Activated CD8-positive, alpha-beta T cell treated with anti-CD3 and anti-CD28 coated beads for 36 hours (primary cell): Measurements from ENCODE around the gene LGALS9C. TPM values are rescaled to one million over a fixed set of nuclear protein-coding genes. Genes with fewer than 3 reads are reported as not detected.
"Not testable (repeated sequence)": the region's sequence is repeated elsewhere in the genome, so short reads cannot be mapped to it uniquely, and the experiment has no call there.

ENCODE experiments used
- ATAC-seq: fragments of 200-7000 bp; cut with Tn5 transposase; one replicate; pipeline ENCODE4 v1.10.0; 2021; ENCODE audit warnings: mild to moderate bottlenecking, moderate library complexity
- CTCF ChIA-PET: fragments of 350-600 bp; sonication (Branson Sonifier 250); formaldehyde crosslinking; loops from one replicate; lab custom pipeline; 2021; ENCODE audit warnings: antibody characterized with exemption; lab: Charles Lee
- POLR2A ChIA-PET: fragments of 350-600 bp; sonication (Branson Sonifier 250); formaldehyde crosslinking; loops from one replicate; lab custom pipeline; 2021; ENCODE audit warnings: antibody characterized with exemption; lab: Charles Lee
- DNase-seq: peaks from one replicate; pipeline ENCODE4 v3.0.0-alpha.2; 2020
- H3K27ac Mint-ChIP-seq: one replicate; pipeline ENCODE4 v1.8.0; 2021; ENCODE audit warnings: mild to moderate bottlenecking, mixed read lengths
- H3K27me3 Mint-ChIP-seq: one replicate; pipeline ENCODE4 v1.8.0; 2021; ENCODE audit warnings: mixed read lengths
- H3K36me3 Mint-ChIP-seq: one replicate; pipeline ENCODE4 v1.8.0; 2021; ENCODE audit warnings: low read depth, mixed read lengths
- H3K4me1 Mint-ChIP-seq: one replicate; pipeline ENCODE4 v1.8.0; 2021; ENCODE audit warnings: low read depth, mixed read lengths
- H3K4me3 Mint-ChIP-seq: one replicate; pipeline ENCODE4 v1.8.0; 2021; ENCODE audit warnings: mild to moderate bottlenecking, moderate library complexity, mixed read lengths
- H3K9me3 Mint-ChIP-seq: one replicate; pipeline ENCODE4 v1.8.0; 2021; ENCODE audit warnings: mixed read lengths
- intact Hi-C: fragments of 100-400 bp; cut with micrococcal nuclease; formaldehyde crosslinking; loops from one replicate; pipeline ENCODE4 v1.10.0; 2022
- total RNA-seq, 2 experiments: library from RNA; stranded (reverse); gene quantifications; one replicate each; pipeline ENCODE4 v1.2.3, GENCODE V29; 2021

LGALS9C gene
- total RNA-seq, 2 experiments from 2014 or later: not detected

DNA sequence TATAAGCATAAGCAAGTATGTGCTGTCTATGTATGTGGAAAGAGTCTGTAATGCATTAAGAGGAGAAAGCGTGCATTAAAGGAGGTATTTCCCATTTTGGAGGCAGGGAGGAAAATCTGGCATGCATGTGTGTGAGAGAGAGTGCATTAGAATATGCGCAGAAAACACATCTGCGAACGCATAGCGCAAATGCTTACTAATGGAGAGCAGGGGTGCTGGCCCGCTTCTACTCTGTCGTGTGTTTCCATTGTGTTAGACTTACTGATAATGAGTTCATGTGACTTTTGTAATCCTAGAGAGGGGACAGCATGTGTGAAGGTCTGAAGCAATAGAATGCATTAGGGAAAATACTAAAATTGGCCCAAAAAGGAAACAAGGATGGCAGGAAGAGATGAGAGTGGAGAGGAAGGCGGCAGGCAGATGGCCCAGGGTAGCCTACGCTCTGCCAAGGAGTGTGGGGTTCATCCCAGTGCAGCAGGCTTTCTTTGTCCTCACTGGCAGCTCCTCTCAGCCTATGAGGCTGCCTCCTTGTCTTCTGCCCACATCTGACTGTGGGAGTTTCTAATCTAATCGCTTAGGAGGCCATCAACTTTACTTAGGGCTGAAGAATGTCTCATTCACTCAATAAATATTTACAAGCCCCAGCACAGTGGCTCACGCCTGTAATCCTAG is 12.6 kb upstream of the LGALS9C start:
- CTCF ChIA-PET, H3K4me1 Mint-ChIP-seq, POLR2A ChIA-PET, ATAC-seq, DNase-seq, H3K27me3 Mint-ChIP-seq, H3K4me3 Mint-ChIP-seq, H3K36me3 Mint-ChIP-seq, intact Hi-C loops, H3K27ac Mint-ChIP-seq, H3K9me3 Mint-ChIP-seq: not testable (repeated sequence)

DNA sequence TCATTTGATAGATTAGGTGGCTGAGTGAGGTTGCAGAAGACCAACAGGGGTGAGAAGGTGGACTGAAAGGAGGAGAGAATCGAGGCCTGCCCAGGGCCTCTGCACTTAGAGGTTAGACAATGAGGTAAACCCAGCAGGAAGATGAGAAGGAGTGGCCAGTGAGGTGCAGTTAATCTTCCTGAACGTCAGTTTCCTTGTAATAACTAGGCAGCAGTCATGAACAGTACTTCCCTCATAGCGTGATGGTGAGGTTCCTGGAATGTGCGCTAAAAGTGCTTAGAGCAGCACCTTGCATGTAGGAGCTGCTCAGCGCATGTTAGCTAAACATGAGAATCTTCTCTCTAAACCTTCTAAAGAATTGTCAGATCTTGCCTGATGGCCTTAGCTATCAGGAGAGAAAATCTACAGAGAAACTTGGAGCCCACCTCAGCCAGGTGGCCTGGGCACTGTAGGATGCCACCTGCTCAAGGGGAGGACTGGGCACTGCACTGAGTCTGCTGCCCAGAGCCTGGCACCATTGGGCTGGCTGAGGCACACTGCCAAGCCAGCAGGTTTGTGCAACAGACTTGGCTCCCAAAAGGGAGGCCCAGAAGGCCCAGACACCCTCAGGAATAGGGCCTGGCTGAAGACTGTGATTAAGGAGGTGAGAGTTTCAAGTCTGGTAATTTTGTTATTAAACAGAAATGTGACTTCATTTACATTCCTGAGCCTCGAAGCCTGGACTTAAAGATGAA is 10.2 kb upstream of the LGALS9C start:
- DNase-seq, H3K4me3 Mint-ChIP-seq, ATAC-seq, H3K27ac Mint-ChIP-seq, H3K36me3 Mint-ChIP-seq, H3K4me1 Mint-ChIP-seq, H3K9me3 Mint-ChIP-seq, POLR2A ChIA-PET, intact Hi-C loops, CTCF ChIA-PET, H3K27me3 Mint-ChIP-seq: not testable (repeated sequence)

DNA sequence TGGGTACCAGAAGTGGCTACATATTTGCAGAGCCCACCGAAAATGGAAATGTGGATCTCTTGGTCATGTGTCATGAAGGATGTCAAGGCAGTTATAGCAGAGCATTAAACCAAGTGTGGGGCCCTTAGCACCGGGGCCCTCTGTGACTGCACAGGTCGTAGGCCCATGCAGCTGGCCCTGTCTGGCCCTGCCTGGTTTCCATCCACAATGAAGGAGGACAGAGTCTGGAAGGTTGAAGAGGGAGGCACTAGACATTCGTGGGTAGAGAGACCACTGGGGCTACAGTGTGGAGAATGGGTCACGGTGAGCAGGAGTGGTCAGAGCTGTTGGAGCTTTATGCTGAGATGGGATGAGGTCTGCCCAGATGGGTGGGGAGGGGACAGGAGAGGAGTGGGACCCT is 9.6 kb upstream of the LGALS9C start:
- CTCF ChIA-PET, intact Hi-C loops, H3K27ac Mint-ChIP-seq, ATAC-seq, H3K36me3 Mint-ChIP-seq, H3K9me3 Mint-ChIP-seq, POLR2A ChIA-PET, H3K27me3 Mint-ChIP-seq, DNase-seq, H3K4me1 Mint-ChIP-seq, H3K4me3 Mint-ChIP-seq: not testable (repeated sequence)

DNA sequence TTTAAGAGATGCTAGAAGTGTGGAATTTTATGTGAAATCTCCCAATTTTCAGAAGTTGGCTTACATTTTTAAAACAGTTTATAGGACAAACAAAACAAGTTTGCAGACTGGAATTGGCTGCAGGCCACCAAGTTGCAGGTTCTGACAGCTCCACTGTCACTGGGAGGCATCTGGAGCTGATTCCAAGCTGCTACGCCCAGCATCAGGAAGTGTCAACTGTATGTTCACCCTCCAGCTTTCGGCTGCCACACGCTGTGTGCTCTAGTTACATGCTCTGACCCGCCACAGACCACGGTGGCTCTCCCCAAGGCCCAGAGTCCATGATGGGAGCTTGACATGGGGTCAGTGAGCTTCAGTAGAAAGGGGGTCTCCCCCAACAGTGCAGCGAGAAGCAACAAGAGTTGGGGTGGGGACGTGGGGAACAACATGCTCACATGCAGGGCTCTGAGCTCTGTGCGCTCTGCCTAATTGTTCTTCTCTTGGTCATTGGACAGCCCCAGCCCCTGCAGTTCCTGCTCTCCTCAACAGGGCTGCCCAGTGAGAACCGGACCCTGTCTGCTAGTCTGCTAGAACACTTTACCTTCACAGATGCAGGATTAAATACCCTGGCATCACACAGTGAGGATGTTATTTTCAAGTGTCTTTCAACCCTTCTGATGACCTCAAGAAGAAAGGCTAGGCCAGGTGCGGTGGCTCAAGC is 8.0 kb upstream of the LGALS9C start:
- CTCF ChIA-PET, H3K36me3 Mint-ChIP-seq, DNase-seq, H3K27me3 Mint-ChIP-seq, intact Hi-C loops, ATAC-seq, H3K9me3 Mint-ChIP-seq, H3K4me1 Mint-ChIP-seq, POLR2A ChIA-PET, H3K4me3 Mint-ChIP-seq, H3K27ac Mint-ChIP-seq: not testable (repeated sequence)

DNA sequence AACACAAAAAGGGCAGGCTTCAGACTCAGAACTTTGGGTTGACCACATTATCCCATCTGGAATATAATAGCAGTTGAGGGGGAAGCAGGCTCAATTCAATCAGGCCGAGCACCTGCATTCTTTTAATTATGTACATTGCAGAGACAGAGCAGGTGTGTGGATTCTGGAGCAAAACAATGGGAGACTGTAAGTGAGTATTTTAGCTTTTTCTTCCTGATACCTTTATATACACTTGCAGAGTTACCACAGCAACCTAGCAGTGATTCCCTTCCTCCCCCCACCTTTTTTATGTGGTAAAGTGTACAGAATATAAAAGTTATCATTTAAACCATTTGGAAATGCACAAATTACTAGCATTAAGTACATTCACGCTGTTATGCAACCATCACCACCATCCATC is 6.8 kb upstream of the LGALS9C start:
- intact Hi-C loops, CTCF ChIA-PET, POLR2A ChIA-PET, H3K9me3 Mint-ChIP-seq, H3K4me3 Mint-ChIP-seq, ATAC-seq, H3K4me1 Mint-ChIP-seq, H3K27ac Mint-ChIP-seq, H3K36me3 Mint-ChIP-seq, DNase-seq, H3K27me3 Mint-ChIP-seq: not testable (repeated sequence)

DNA sequence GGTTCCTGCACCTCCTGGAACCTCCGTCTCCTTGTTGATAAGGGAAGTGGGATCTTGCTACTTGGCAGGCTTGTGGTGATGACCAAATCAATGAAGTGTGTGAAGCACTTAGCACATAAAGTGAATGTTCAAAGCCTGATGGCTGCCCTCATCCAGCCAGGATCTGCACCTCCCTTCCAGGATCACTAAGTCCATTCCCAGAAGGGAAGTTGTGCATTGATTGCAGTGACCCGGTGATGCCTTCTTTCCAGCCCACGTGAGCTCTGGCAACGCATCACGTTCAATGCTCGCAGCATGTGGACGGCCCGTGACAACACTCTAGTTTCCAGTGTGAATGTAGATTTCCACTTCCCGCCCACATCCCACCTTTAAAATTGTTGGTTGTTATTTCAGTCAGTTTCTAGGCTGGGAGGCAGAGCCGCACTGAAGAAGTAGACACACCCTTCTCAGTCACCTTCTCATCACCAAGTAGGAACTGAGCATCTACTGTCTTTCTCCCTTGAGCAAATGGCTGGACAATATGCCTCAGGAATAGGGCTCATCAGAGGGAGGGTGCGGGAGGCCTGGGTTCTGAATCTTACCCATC is 6.2 kb upstream of the LGALS9C start:
- H3K9me3 Mint-ChIP-seq, H3K27me3 Mint-ChIP-seq, H3K4me1 Mint-ChIP-seq, H3K4me3 Mint-ChIP-seq, intact Hi-C loops, ATAC-seq, H3K36me3 Mint-ChIP-seq, H3K27ac Mint-ChIP-seq, POLR2A ChIA-PET, DNase-seq, CTCF ChIA-PET: not testable (repeated sequence)

DNA sequence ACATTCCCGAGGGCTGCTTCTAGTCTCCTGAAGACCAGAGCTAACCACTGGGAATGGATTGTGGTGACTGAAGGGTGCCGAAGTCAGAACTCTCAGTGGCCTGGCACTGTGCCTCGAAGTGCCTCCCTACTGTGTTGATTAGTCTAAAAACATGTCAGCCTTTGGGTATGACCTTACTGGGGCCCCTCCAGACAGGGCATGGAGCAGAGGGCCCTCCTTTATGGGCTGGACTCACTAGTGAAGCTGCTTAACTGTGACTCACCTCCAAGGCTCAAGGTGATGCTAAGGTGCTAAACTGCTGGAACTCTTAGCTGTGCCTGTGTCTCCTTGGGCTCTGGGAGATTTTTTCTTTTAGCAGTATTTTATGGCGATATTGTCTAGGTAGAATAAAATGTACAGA is 2.6 kb upstream of the LGALS9C start:
- CTCF ChIA-PET, H3K27me3 Mint-ChIP-seq, POLR2A ChIA-PET: not testable (repeated sequence)

DNA sequence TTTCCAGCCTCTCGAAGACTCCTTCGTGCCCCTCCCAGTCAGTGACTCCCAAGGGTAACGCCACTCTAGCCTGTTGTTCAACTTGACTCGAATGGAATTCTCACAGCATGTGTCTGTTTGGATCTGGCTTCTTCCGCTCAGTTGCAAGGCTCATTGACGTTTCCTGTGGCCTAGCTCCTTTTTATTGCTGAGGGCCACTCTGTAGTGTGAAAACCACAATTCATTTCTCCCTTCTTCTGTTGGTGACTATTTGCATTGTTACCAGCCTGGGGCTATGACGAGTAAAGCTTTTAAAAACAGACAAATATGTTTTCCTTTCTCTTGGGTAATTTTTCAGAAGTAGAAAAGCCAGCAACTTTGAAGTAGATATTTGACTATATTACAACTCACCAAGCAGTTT is 1.8 kb upstream of the LGALS9C start:
- H3K4me3 Mint-ChIP-seq, H3K9me3 Mint-ChIP-seq, H3K27ac Mint-ChIP-seq, intact Hi-C loops, H3K27me3 Mint-ChIP-seq, H3K4me1 Mint-ChIP-seq, POLR2A ChIA-PET, DNase-seq, CTCF ChIA-PET, H3K36me3 Mint-ChIP-seq, ATAC-seq: not testable (repeated sequence)

More for the DNA sequence above, 2.6 kb upstream of the LGALS9C start:
- ATAC-seq, H3K9me3 Mint-ChIP-seq, H3K4me1 Mint-ChIP-seq, DNase-seq, H3K27ac Mint-ChIP-seq, H3K36me3 Mint-ChIP-seq, H3K4me3 Mint-ChIP-seq, intact Hi-C loops: not testable (repeated sequence)

DNA sequence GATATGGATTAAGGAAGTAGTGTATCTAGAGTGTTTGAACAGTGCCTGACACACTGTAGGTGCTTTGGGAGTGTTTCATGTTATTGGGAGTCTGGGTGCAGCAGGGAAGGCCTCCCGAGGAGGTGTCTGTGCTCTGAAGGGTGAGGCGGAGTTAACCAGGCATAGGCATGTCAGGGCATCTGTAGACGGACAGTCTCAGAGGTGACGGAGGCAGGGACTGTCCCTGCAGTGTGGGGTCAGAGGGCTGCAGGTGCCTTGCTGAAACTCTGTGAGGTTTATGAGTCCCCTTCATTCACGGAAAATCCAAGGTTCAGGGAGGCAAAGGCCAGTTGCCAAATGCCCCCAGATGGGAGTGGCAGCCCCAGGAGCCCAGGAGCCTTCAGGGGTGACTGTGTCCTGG is 778 bp downstream of the LGALS9C start:
- H3K27ac Mint-ChIP-seq, H3K27me3 Mint-ChIP-seq, intact Hi-C loops, POLR2A ChIA-PET, H3K9me3 Mint-ChIP-seq, DNase-seq, CTCF ChIA-PET, ATAC-seq, H3K4me3 Mint-ChIP-seq, H3K36me3 Mint-ChIP-seq, H3K4me1 Mint-ChIP-seq: not testable (repeated sequence)

DNA sequence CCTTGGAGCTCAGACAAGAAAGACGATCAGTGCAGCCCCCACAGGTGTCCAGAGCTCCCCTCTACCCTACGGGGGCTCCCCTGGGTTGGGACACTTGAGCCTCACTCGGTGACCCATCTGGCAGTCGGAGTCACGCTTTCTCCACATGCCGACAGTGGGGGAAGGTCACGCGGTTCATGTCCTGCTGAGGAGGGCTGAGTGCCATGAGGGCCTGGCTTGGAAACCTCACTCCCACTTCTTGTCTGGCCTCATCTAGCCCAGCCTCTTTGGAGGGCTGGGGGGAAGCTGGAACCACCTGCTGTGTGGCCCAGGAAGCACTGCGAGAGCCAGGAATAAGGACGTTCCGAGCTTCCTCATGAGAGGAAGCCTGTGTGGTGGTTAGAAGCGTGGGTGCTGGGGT is 1.8 kb downstream of the LGALS9C start:
- H3K27ac Mint-ChIP-seq, H3K4me3 Mint-ChIP-seq, ATAC-seq, H3K36me3 Mint-ChIP-seq, H3K27me3 Mint-ChIP-seq, H3K9me3 Mint-ChIP-seq, CTCF ChIA-PET, POLR2A ChIA-PET, DNase-seq, H3K4me1 Mint-ChIP-seq, intact Hi-C loops: not testable (repeated sequence)

DNA sequence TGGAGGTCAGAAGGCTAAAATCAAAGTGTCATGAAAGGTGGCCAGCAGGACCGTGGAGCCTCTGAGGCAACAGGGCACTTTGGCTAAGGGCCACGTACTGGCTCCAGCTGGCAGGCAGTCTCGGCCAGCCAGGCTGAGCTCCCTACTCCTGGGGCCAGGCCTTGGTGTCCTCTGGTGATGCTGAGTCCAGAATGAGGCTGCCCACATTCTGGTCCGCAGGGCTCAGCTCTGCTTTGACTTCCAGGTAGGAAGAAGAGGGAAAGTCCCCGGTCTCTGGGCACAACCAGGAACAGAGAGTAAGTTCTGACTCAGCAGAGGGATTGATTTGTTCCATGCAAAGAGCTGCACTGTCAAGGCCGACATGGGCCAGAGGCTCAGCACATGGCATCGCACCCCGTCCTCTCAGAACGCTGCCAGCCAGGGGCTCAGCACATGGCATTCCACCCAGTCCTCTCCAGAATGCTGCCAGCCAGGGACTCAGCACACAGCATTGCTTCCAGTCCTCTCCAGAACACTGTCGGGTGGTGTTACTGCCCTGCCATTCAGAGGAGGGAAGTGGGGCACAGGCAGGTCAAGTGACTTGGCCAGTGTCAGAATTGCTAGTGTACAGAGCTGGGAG is 2.5 kb downstream of the LGALS9C start:
- H3K36me3 Mint-ChIP-seq, intact Hi-C loops: not testable (repeated sequence)

More for the DNA sequence above, 2.5 kb downstream of the LGALS9C start:
- DNase-seq, H3K27me3 Mint-ChIP-seq, POLR2A ChIA-PET, H3K4me3 Mint-ChIP-seq, CTCF ChIA-PET, H3K9me3 Mint-ChIP-seq, ATAC-seq, H3K27ac Mint-ChIP-seq, H3K4me1 Mint-ChIP-seq: not testable (repeated sequence)
